ENCODE data around the gene CD22.

Gene CD22

DNA sequence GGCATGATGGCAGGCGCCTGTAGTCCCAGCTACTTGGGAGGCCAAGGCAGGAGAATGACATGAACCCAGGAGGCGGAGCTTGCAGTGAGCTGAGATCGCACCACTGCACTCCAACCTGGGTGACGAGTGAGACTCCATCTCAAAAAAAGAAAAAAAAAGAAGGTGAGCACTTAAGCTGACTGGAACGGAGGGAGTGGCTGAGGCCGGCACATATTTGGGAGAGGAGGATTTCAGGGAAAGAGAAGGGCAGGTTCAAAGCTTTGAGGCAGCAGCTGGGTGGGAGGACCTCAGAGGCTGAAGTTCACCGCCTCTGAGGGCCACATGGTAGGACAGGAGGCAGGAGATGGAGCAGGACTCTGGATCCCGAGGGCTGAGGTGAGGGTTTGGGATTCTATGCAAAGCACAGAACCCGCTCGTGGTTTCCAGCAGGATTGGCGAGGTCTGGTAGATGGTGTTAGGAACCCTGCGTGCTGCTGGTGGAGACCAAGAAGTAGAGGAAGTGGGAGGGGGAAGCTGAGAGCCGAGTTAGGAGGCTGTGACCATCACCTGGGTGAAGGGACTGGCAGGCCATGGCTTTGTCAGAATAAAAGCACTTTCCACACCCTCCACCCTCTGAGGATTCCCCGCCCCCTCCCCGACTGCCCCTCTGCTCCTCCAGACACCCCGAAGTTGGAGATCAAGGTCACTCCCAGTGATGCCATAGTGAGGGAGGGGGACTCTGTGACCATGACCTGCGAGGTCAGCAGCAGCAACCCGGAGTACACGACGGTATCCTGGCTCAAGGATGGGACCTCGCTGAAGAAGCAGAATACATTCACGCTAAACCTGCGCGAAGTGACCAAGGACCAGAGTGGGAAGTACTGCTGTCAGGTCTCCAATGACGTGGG, 8.4 kb downstream of the CD22 start:
- TF ChIP-seq, protein P1, sequence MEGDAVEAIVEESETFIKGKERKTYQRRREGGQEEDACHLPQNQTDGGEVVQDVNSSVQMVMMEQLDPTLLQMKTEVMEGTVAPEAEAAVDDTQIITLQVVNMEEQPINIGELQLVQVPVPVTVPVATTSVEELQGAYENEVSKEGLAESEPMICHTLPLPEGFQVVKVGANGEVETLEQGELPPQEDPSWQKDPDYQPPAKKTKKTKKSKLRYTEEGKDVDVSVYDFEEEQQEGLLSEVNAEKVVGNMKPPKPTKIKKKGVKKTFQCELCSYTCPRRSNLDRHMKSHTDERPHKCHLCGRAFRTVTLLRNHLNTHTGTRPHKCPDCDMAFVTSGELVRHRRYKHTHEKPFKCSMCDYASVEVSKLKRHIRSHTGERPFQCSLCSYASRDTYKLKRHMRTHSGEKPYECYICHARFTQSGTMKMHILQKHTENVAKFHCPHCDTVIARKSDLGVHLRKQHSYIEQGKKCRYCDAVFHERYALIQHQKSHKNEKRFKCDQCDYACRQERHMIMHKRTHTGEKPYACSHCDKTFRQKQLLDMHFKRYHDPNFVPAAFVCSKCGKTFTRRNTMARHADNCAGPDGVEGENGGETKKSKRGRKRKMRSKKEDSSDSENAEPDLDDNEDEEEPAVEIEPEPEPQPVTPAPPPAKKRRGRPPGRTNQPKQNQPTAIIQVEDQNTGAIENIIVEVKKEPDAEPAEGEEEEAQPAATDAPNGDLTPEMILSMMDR (IDR thresholded peaks at IDR 0.05; ENCODE audit: low read depth, low read length), result no peak
- no peak for DNase-seq (ENCODE audit: extremely low read depth, low read depth)

DNA sequence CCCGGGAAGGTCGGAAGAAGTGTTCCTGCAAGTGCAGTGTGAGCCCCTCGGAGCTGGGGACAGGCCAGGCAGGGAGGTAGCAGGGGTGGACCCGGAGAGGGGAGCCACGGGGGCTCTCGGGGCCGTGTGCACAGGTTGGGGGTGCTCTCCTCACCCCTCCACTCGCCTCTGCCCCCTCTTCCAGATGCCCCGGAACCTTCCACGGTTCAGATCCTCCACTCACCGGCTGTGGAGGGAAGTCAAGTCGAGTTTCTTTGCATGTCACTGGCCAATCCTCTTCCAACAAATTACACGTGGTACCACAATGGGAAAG, 9.0 kb downstream of the CD22 start:
- no peak for DNase-seq (ENCODE audit: extremely low read depth, low read depth)
- TF ChIP-seq, protein P1 (IDR thresholded peaks at IDR 0.05; ENCODE audit: low read depth, low read length), result no peak

DNA sequence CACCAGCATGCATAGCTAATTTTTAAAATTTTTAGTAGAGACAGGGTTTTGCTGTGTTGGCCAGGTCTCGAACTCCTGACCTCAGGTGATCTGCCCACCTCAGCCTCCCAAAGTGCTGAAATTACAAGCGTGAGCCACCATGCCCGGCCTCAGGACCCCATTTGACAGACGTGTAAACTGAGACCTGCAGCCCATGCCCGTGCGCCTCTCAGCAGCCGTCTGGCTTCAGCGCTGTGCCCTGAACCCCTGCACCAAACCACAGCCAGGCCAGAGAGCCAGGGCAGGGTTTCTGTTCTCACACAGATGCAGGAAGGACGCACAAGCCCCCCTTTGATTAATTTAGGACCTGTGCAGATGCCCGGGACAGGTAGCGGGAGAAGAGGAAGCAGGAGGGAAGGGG, 11.4 kb downstream of the CD22 start:
- TF ChIP-seq, protein P1 (IDR thresholded peaks at IDR 0.05; ENCODE audit: low read depth, low read length), result no peak
- no peak for DNase-seq (ENCODE audit: extremely low read depth, low read depth)

DNA sequence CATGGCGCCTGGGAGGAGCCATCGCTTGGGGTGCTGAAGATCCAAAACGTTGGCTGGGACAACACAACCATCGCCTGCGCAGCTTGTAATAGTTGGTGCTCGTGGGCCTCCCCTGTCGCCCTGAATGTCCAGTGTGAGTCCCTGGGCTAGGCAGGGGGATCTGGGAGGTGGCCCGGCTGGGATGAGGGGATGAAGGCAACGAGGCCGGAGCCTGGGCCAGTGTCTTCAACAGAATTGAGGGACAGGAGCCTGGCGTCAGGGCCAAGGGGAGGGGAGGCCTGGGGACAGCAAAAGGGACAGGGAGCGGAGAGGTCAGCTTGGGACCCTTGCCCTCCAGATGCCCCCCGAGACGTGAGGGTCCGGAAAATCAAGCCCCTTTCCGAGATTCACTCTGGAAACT, 12.0 kb downstream of the CD22 start:
- TF ChIP-seq, protein P1 (IDR thresholded peaks at IDR 0.05; ENCODE audit: low read depth, low read length), result no peak
- DNase-seq (ENCODE audit: extremely low read depth, low read depth), result no peak

DNA sequence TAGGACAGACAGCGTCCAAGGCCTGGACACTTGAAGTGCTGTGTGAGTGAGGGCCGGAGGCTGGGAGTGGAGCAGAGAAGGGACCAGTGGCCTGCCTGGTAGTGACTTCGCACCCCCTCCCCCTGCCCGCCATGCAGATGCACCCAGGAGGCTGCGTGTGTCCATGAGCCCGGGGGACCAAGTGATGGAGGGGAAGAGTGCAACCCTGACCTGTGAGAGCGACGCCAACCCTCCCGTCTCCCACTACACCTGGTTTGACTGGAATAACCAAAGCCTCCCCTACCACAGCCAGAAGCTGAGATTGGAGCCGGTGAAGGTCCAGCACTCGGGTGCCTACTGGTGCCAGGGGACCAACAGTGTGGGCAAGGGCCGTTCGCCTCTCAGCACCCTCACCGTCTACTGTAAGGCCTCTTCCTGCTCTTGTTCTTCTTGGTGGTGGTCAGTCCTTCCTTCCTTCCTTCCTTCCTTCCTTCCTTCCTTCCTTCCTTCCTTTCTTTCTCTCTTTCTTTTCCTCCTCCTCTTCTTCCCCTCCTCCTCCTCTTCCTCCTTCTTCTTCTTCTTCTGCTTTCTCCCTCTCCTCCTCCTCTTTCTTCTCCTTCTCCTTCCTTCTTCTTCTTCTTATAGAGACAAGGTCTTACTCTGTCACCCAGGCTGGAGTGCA, 12.7 kb downstream of the CD22 start:
- no peak for DNase-seq (ENCODE audit: extremely low read depth, low read depth)
- TF ChIP-seq, protein P1 (IDR thresholded peaks at IDR 0.05; ENCODE audit: low read depth, low read length), result no peak

DNA sequence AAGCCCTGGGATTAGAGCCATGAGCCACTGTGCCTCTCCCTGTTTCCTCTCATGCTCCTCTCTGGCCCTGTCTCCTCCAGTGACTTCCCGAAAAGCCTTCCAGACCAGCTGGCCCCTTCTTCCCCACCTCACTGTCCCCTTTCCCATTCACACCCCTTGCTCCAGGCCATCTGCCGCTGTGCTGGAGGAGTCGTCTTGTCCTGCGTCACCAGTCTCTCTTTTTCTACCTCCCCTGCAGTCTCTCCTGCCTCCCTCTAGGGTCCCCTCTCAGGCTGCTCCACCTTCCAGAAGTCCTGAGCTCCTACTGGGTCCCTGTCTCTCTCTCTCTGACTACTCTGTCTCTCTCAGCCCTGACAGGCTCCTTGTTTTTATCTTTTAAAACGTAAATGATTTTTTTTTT, 13.4 kb downstream of the CD22 start:
- TF ChIP-seq, protein P1 (IDR thresholded peaks at IDR 0.05; ENCODE audit: low read depth, low read length), result no peak

DNA sequence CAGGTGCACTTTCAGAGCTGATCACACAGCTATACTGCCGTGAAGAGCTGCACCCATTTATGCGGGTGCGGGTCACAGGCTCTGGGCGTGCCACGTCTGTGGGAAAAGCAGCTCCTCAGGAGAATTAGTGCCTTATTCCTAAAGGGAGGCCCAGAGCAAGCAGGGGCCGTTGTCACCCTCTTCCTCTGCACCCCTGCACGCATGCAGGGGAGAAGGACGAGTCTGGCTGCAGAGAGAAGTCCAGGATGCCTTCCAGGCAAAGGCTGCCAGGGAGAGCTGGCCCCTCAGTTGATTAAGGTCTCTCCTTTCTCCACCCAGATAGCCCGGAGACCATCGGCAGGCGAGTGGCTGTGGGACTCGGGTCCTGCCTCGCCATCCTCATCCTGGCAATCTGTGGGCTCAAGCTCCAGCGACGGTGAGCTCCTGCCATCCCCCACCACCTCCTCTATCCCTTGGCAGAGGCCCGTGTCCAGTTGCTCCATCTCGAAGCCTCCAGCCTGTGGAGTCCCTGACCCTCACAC, 15.6 kb downstream of the CD22 start:
- DNase-seq (ENCODE audit: extremely low read depth, low read depth), result no peak
- TF ChIP-seq, protein P1 (IDR thresholded peaks at IDR 0.05; ENCODE audit: low read depth, low read length), result no peak

More for the DNA sequence above, 13.4 kb downstream of the CD22 start:
- no peak for DNase-seq (ENCODE audit: extremely low read depth, low read depth)
